T-helper 1 cell treated with Interleukin-12 subunit alpha and Interleukin-12 subunit beta and Interleukin-4 antibody, amounts not matched to agents 30 μg/mL and 1 μg/mL, for 36 hours (primary cell): ENCODE measurements around the gene SMIM36.
"Not testable (repeated sequence)": the region's sequence is repeated elsewhere in the genome, so short reads cannot be mapped to it uniquely, and the experiment has no call there.

Source experiments
- H3K27ac Mint-ChIP-seq: one replicate; pipeline ENCODE4 v1.8.0; 2021; ENCODE audit warnings: mild to moderate bottlenecking, mixed read lengths
- H3K27me3 Mint-ChIP-seq: one replicate; pipeline ENCODE4 v1.8.0; 2021; ENCODE audit warnings: low read depth, mixed read lengths
- H3K36me3 Mint-ChIP-seq: one replicate; pipeline ENCODE4 v1.8.0; 2021; ENCODE audit warnings: low read depth, mixed read lengths
- H3K4me1 Mint-ChIP-seq: one replicate; pipeline ENCODE4 v1.8.0; 2021; ENCODE audit warnings: low read depth, mixed read lengths
- H3K4me3 Mint-ChIP-seq: one replicate; pipeline ENCODE4 v1.8.0; 2021; ENCODE audit warnings: mild to moderate bottlenecking, moderate library complexity, mixed read lengths
- H3K9me3 Mint-ChIP-seq: one replicate; pipeline ENCODE4 v1.8.0; 2021; ENCODE audit warnings: mixed read lengths

The SMIM36 gene

GRCh38 chr17:55410722-55411462 is 100.4 kb downstream of the SMIM36 start:
- H3K27me3 Mint-ChIP-seq: no peaks in the 10 kb centered on the region
- H3K27ac Mint-ChIP-seq: no peak overlapping the region
- no peaks in the 10 kb centered on the region for H3K9me3 Mint-ChIP-seq
- H3K4me3 Mint-ChIP-seq: no peak overlapping the region
- H3K4me1 Mint-ChIP-seq: peaks cover 18% of the 10 kb centered on the region
- peaks cover 44% of the 10 kb centered on the region for H3K36me3 Mint-ChIP-seq

- H3K9me3 Mint-ChIP-seq: no peaks in the 10 kb centered on the region
- H3K4me1 Mint-ChIP-seq: peaks cover 11% of the 10 kb centered on the region
- H3K27me3 Mint-ChIP-seq: no peaks in the 10 kb centered on the region
- no peak overlapping the region for H3K27ac Mint-ChIP-seq
- no peak overlapping the region for H3K4me3 Mint-ChIP-seq
- peaks cover 42% of the 10 kb centered on the region for H3K36me3 Mint-ChIP-seq
These were observed 102.0 kb downstream of the SMIM36 start for GRCh38 chr17:55409030-55409800.

- Mint-ChIP-seq H3K36me3 (peaks cover 40% of the 10 kb centered on the region), H3K4me3 (no peak overlapping the region), H3K27ac (no peak overlapping the region), H3K4me1 (peaks cover 7% of the 10 kb centered on the region), H3K27me3 (no peaks in the 10 kb centered on the region), H3K9me3 (no peaks in the 10 kb centered on the region)
These were observed 103.3 kb downstream of the SMIM36 start for GRCh38 chr17:55407641-55408566.

GRCh38 chr17:55405600-55405999 is 105.7 kb downstream of the SMIM36 start:
- Mint-ChIP-seq H3K9me3 (no peaks in the 10 kb centered on the region), H3K4me3 (no peak overlapping the region), H3K36me3 (peaks cover 40% of the 10 kb centered on the region), H3K4me1 (peaks cover 7% of the 10 kb centered on the region), H3K27me3 (no peaks in the 10 kb centered on the region), H3K27ac (no peak overlapping the region)

- H3K9me3 Mint-ChIP-seq, H3K4me1 Mint-ChIP-seq, H3K27ac Mint-ChIP-seq, H3K4me3 Mint-ChIP-seq, H3K27me3 Mint-ChIP-seq: not testable (repeated sequence)
- H3K36me3 Mint-ChIP-seq: peaks cover 41% of the 10 kb centered on the region
These were observed 107.1 kb downstream of the SMIM36 start for GRCh38 chr17:55404197-55404596.

- no peak overlapping the region for H3K4me3 Mint-ChIP-seq
- no peaks in the 10 kb centered on the region for H3K9me3 Mint-ChIP-seq
- peaks cover 41% of the 10 kb centered on the region for H3K36me3 Mint-ChIP-seq
These were observed 108.9 kb downstream of the SMIM36 start for GRCh38 chr17:55402374-55402773.

More at GRCh38 chr17:55402374-55402773, 108.9 kb downstream of the SMIM36 start:
- Mint-ChIP-seq H3K27ac (no peak overlapping the region), H3K4me1 (peaks cover 4% of the 10 kb centered on the region), H3K27me3 (no peaks in the 10 kb centered on the region)
